HG03460 (cell line): ENCODE measurements around the gene NETO2.
"Not testable (repeated sequence)": the region's sequence is repeated elsewhere in the genome, so short reads cannot be mapped to it uniquely, and the experiment has no call there.

Experiments
- ATAC-seq: cut with Tn5 transposase; IDR thresholded peaks from one replicate; pipeline ENCODE4 v1.9.1; 2021; ENCODE audit not compliant: unreplicated experiment

NETO2 gene

GRCh38 chr16:47143677-47144558, at the start of gene NETO2:
Gene NETO2 (minus strand): TSS chr16:47143945. CDS start chr16:47143612, 333 bp downstream.
- peak; percentile 46 for ATAC-seq

GRCh38 chr16:47182318-47182717, 38.6 kb upstream of the NETO2 start:
- no peak for ATAC-seq

GRCh38 chr16:47181066-47181465, 37.3 kb upstream of the NETO2 start:
- not testable (repeated sequence) for ATAC-seq

GRCh38 chr16:47180073-47180472, 36.3 kb upstream of the NETO2 start:
- ATAC-seq: no peak

GRCh38 chr16:47175152-47175551, 31.4 kb upstream of the NETO2 start:
- ATAC-seq: no peak

- ATAC-seq: no peak
Observed at GRCh38 chr16:47162670-47163420, 19.1 kb upstream of the NETO2 start.

- ATAC-seq: no peak
Observed at GRCh38 chr16:47161464-47161863, 17.7 kb upstream of the NETO2 start.

- no peak for ATAC-seq
Observed at GRCh38 chr16:47160422-47160821, 16.7 kb upstream of the NETO2 start.

GRCh38 chr16:47158992-47159391, 15.2 kb upstream of the NETO2 start:
- ATAC-seq: no peak

GRCh38 chr16:47156680-47157215, 13.0 kb upstream of the NETO2 start:
- ATAC-seq: no peak

GRCh38 chr16:47152501-47152900, 8.8 kb upstream of the NETO2 start:
- ATAC-seq: not testable (repeated sequence)

GRCh38 chr16:47150067-47150466, 6.3 kb upstream of the NETO2 start:
- ATAC-seq: no peak

GRCh38 chr16:47144559-47144877, 773 bp upstream of the NETO2 start:
- no peak for ATAC-seq

- peak; percentile 58 for ATAC-seq
Observed at GRCh38 chr16:47142821-47143676, 696 bp downstream of the NETO2 start.

GRCh38 chr16:47142486-47142820, 1.3 kb downstream of the NETO2 start:
- no peak for ATAC-seq

- peak; percentile 55 for ATAC-seq
Observed at GRCh38 chr16:47141773-47142485, 1.8 kb downstream of the NETO2 start.

GRCh38 chr16:47140686-47141085, 3.1 kb downstream of the NETO2 start:
- no peak for ATAC-seq

GRCh38 chr16:47139561-47140185, 4.1 kb downstream of the NETO2 start:
- no peak for ATAC-seq

GRCh38 chr16:47137925-47138324, 5.8 kb downstream of the NETO2 start:
- ATAC-seq: not testable (repeated sequence)
